ENCODE results near the gene CALM1.

Gene CALM1

GRCh38 chr14:90457186-90457585 is 60.4 kb downstream of the CALM1 start:
- TF ChIP-seq RAD21 (IDR thresholded peaks at IDR 0.05; ENCODE audit: low read depth) (no peak), FOXM1 (IDR thresholded peaks at IDR 0.05; ENCODE audit: borderline replicate concordance, low read depth) (no peak), TEAD4 (IDR thresholded peaks at IDR 0.05) (no peak), CREB1 (IDR thresholded peaks at IDR 0.05; ENCODE audit: low read depth) (no peak), TAF1 (IDR thresholded peaks at IDR 0.05; ENCODE audit: low read depth) (no peak), USF1 (IDR thresholded peaks at IDR 0.05) (no peak), EP300 (IDR thresholded peaks at IDR 0.05; ENCODE audit: borderline replicate concordance) (no peak), YY1 (IDR thresholded peaks at IDR 0.05; ENCODE audit: low read depth) (no peak), ZBTB7A (IDR thresholded peaks at IDR 0.05; ENCODE audit: low read depth) (no peak), EGR1 (IDR thresholded peaks at IDR 0.05) (no peak), CEBPB (IDR thresholded peaks at IDR 0.05) (no peak), TCF12 (IDR thresholded peaks at IDR 0.05; ENCODE audit: low read depth) (no peak), NFIC (IDR thresholded peaks at IDR 0.05) (no peak)
- TF ChIP-seq, protein P1, sequence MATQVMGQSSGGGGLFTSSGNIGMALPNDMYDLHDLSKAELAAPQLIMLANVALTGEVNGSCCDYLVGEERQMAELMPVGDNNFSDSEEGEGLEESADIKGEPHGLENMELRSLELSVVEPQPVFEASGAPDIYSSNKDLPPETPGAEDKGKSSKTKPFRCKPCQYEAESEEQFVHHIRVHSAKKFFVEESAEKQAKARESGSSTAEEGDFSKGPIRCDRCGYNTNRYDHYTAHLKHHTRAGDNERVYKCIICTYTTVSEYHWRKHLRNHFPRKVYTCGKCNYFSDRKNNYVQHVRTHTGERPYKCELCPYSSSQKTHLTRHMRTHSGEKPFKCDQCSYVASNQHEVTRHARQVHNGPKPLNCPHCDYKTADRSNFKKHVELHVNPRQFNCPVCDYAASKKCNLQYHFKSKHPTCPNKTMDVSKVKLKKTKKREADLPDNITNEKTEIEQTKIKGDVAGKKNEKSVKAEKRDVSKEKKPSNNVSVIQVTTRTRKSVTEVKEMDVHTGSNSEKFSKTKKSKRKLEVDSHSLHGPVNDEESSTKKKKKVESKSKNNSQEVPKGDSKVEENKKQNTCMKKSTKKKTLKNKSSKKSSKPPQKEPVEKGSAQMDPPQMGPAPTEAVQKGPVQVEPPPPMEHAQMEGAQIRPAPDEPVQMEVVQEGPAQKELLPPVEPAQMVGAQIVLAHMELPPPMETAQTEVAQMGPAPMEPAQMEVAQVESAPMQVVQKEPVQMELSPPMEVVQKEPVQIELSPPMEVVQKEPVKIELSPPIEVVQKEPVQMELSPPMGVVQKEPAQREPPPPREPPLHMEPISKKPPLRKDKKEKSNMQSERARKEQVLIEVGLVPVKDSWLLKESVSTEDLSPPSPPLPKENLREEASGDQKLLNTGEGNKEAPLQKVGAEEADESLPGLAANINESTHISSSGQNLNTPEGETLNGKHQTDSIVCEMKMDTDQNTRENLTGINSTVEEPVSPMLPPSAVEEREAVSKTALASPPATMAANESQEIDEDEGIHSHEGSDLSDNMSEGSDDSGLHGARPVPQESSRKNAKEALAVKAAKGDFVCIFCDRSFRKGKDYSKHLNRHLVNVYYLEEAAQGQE (IDR thresholded peaks at IDR 0.05; ENCODE audit: low read depth): no peak
- TF ChIP-seq, protein P2, sequence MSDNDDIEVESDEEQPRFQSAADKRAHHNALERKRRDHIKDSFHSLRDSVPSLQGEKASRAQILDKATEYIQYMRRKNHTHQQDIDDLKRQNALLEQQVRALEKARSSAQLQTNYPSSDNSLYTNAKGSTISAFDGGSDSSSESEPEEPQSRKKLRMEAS (IDR thresholded peaks at IDR 0.05): no peak
